Vagina (tissue), 2 donors: Measurements from ENCODE around the gene FCN1.

ENCODE experiments used
- CTCF ChIP-seq, 3 experiments: fragments of 450-650 bp in 2 of 3; fragments of 200-600 bp in 1 of 3; sonication (generic) in 1 of 3; IDR thresholded peaks; one replicate each; pipeline ENCODE4 v1.5.1; 2017 to 2019; ENCODE audit warnings: antibody characterized with exemption in 3 of 3, mild to moderate bottlenecking in 2 of 3, moderate library complexity in 2 of 3
- POLR2A ChIP-seq, 2 donors: fragments of 450-650 bp; IDR thresholded peaks; one replicate each; pipeline ENCODE4 v1.6.1; 2017; ENCODE audit warnings: antibody characterized with exemption in 2 of 2, mild to moderate bottlenecking in 2 of 2, moderate library complexity in 2 of 2

DNA sequence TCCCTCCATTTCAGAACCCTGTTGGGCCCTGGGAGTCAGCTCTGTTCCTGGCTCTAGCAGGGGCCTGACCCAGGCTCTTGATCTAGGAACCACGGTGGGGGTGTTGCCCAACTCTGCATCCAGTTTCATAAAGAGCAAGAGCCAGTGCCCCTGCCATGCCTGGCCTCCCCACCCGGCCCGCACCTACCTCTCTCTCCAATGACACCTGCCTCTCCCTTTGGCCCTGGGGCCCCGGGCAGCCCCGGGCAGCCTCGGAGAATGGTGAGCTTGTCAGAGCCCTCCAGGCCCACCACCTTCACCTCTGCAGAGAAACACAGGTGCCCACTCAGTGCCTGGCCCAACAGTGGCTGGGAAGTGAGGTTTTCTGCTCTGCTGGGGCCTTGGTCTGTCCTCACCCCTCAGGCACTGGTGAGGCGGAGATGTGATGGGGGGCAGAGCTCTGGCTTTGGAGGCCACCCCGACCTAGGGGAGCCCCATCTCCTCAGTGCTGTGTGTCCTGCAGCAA lies 1.5 kb downstream of the FCN1 start:
- TF ChIP-seq CTCF (IDR thresholded peaks at IDR 0.05) (no peak), POLR2A (IDR thresholded peaks at IDR 0.05) (no peak)
